Activated gamma-delta T cell (primary cell): Measurements from ENCODE around the gene MSL3B.

ENCODE experiments used
- DNase-seq: peaks from one replicate; lab custom pipeline; 2025; lab: John Stamatoyannopoulos, UW

The MSL3B gene

GRCh38 chr2:233817361-233817911, 50.8 kb downstream of the MSL3B start:
- DNase-seq: no peak

GRCh38 chr2:233816771-233817170, 51.4 kb downstream of the MSL3B start:
- DNase-seq: no peak

- DNase-seq: no peak
Observed at GRCh38 chr2:233816334-233816733, 51.9 kb downstream of the MSL3B start.

- DNase-seq: no peak
Observed at GRCh38 chr2:233815861-233816260, 52.3 kb downstream of the MSL3B start.
